Activated T-helper 1 cell treated with Interleukin-2 at 50 U/mL for 16 hours (primary cell): ENCODE results near the gene ACSM6.
A peak's percentile ranks its signal among the peaks of the same experiment; 100 is the strongest.
"Not testable (repeated sequence)": the region's sequence is repeated elsewhere in the genome, so short reads cannot be mapped to it uniquely, and the experiment has no call there.

ENCODE experiments used
- DNase-seq: peaks from one replicate; pipeline ENCODE4 v3.0.0-alpha.2; 2020; ENCODE audit warnings: low read depth

ACSM6 gene

GRCh38 chr10:95193944-95194343, at the start of gene ACSM6:
TSS of gene ACSM6 (plus strand) at chr10:95194238. CDS start at chr10:95194486, 248 bp downstream.
- DNase-seq: no peak

GRCh38 chr10:95168694-95169093, 25.3 kb upstream of the ACSM6 start:
- no peak for DNase-seq

GRCh38 chr10:95169522-95169921, 24.5 kb upstream of the ACSM6 start:
- DNase-seq: no peak

GRCh38 chr10:95170790-95171189, 23.2 kb upstream of the ACSM6 start:
- DNase-seq: no peak

- DNase-seq: no peak
These were observed 22.7 kb upstream of the ACSM6 start for GRCh38 chr10:95171336-95171735.

GRCh38 chr10:95172851-95173250, 21.2 kb upstream of the ACSM6 start:
- DNase-seq: no peak

- no peak for DNase-seq
These were observed 17.9 kb upstream of the ACSM6 start for GRCh38 chr10:95176101-95176500.

GRCh38 chr10:95177429-95177828, 16.6 kb upstream of the ACSM6 start:
- no peak for DNase-seq

GRCh38 chr10:95178266-95178665, 15.8 kb upstream of the ACSM6 start:
- DNase-seq: no peak

- no peak for DNase-seq
These were observed 15.2 kb upstream of the ACSM6 start for GRCh38 chr10:95178797-95179196.

- DNase-seq: no peak
These were observed 12.3 kb upstream of the ACSM6 start for GRCh38 chr10:95181726-95182125.

- peak; percentile 35 for DNase-seq
These were observed 10.5 kb upstream of the ACSM6 start for GRCh38 chr10:95183271-95184230.

- no peak for DNase-seq
These were observed 6.4 kb upstream of the ACSM6 start for GRCh38 chr10:95187617-95188016.

GRCh38 chr10:95188593-95188992, 5.4 kb upstream of the ACSM6 start:
- DNase-seq: no peak

GRCh38 chr10:95196046-95196445, 2.0 kb downstream of the ACSM6 start:
- no peak for DNase-seq

- DNase-seq: no peak
These were observed 7.7 kb downstream of the ACSM6 start for GRCh38 chr10:95201736-95202135.

GRCh38 chr10:95202865-95203264, 8.8 kb downstream of the ACSM6 start:
- DNase-seq: not testable (repeated sequence)

- no peak for DNase-seq
These were observed 14.8 kb downstream of the ACSM6 start for GRCh38 chr10:95208702-95209391.

GRCh38 chr10:95209509-95210127, 15.6 kb downstream of the ACSM6 start:
- no peak for DNase-seq

GRCh38 chr10:95211606-95212279, 17.7 kb downstream of the ACSM6 start:
- DNase-seq: no peak

GRCh38 chr10:95214369-95214768, 20.3 kb downstream of the ACSM6 start:
- DNase-seq: no peak

- DNase-seq: no peak
These were observed 20.8 kb downstream of the ACSM6 start for GRCh38 chr10:95214793-95215192.
